GM12864 (cell line): ENCODE results near the gene KIF23.

Source experiments
- DNase-seq: peaks from one replicate; pipeline ENCODE4 v3.0.0-alpha.2; 2011; ENCODE audit warnings: low read depth
- H3K4me3 ChIP-seq: 2 replicates; pipeline ENCODE4 v1.5.1; 2011; ENCODE audit warnings: mild to moderate bottlenecking, low read depth, low read length, control low read depth
- CTCF ChIP-seq: IDR thresholded peaks from 2 replicates; pipeline ENCODE4 v1.5.1; 2011; ENCODE audit warnings: low read depth, mild to moderate bottlenecking, moderate library complexity, low read length, control low read depth, inconsistent platforms; ENCODE audit errors: missing control alignments

The KIF23 gene

GRCh38 chr15:69395991-69396390, 18.2 kb upstream of the KIF23 start:
- no peak overlapping the region for H3K4me3 ChIP-seq
- DNase-seq = no peak
- TF ChIP-seq CTCF = no peak

GRCh38 chr15:69398491-69398891, 15.7 kb upstream of the KIF23 start:
- no peak overlapping the region for H3K4me3 ChIP-seq
- no peak for DNase-seq

GRCh38 chr15:69400850-69401249, 13.3 kb upstream of the KIF23 start:
- no peak for DNase-seq
- TF ChIP-seq CTCF = no peak
- H3K4me3 ChIP-seq = no peak overlapping the region

More at GRCh38 chr15:69398491-69398891, 15.7 kb upstream of the KIF23 start:
- TF ChIP-seq CTCF = no peak

- no peak for TF ChIP-seq CTCF
- no peak for DNase-seq
- H3K4me3 ChIP-seq = no peak overlapping the region
These were observed 11.3 kb upstream of the KIF23 start for GRCh38 chr15:69402816-69403215.

- no peak for DNase-seq
- TF ChIP-seq CTCF = no peak
- no peak overlapping the region for H3K4me3 ChIP-seq
These were observed 10.6 kb upstream of the KIF23 start for GRCh38 chr15:69403594-69403993.

- no peak overlapping the region for H3K4me3 ChIP-seq
- no peak for TF ChIP-seq CTCF
- DNase-seq = no peak
These were observed 9.0 kb upstream of the KIF23 start for GRCh38 chr15:69405110-69405509.

- TF ChIP-seq CTCF = no peak
- DNase-seq = no peak
- no peak overlapping the region for H3K4me3 ChIP-seq
These were observed 6.3 kb upstream of the KIF23 start for GRCh38 chr15:69407719-69408400.
